HG03196 (cell line): Measurements from ENCODE around the gene PLCD4.
A peak's percentile ranks its signal among the peaks of the same experiment; 100 is the strongest.

Source experiments
- ATAC-seq: cut with Tn5 transposase; IDR thresholded peaks from one replicate; pipeline ENCODE4 v1.9.1; 2021; ENCODE audit not compliant: unreplicated experiment

The PLCD4 gene

GRCh38 chr2:218607436-218608115, at the start of gene PLCD4:
Gene PLCD4 (plus strand): TSS chr2:218607899. CDS start chr2:218615740, 7,841 bp downstream.
- no peak for ATAC-seq

DNA sequence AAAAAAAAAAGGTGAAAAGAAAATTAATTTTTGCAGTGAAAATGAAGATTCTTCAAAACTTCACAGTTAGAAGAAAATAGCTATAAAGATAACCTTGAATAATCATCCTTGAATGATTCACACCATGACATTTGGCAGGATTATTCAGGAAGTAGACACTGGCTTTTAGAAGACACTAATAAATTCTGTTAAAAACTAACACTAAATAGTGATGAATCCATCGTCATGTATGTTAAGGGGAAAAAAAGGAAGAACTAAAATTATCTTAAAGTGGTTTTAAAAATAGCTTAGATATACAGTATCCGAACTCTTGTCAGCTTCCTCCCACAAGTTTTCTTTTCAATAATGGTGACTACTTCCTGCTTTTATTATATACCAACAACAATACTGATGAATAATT, 49.8 kb upstream of the PLCD4 start:
- ATAC-seq = no peak

DNA sequence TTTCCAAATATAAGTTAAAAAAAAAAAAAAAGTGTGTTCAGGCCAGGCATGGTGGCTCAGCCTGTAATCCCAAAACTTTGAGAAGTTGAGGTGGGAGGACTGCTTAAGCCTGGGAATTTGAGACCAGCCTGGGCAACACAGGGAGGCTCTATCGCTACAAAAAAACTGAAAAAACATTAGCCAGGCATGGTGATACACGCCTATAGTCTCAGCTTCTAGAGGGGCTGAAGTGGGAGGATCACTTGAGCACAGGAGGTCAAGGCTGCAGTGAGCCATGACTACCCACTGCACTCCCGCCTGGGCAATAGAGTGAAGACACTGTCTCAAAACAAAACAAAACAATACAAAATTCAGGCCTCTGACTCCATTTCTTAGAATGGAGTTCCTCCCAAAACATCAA, 48.7 kb upstream of the PLCD4 start:
- no peak for ATAC-seq

DNA sequence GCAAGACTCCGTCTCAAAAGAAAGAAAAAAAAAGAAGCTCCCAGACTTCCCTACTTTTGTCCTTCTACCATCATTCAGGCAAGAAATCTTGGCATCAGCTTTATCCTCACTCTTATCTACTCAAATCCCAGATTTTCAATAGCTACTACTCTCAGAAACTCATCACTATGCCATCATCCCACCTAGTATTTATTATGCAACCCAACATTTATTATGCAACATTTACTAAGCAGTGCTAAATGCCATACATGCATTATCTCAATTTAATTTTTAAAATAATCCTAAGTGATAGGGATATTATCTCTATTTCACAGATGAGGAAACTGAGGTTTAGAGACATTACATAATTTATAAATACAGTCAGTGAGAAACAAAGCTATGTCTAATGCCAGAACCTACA, 43.6 kb upstream of the PLCD4 start:
- no peak for ATAC-seq

GRCh38 chr2:218566296-218566695, 41.4 kb upstream of the PLCD4 start:
- no peak for ATAC-seq

GRCh38 chr2:218567797-218568189, 39.9 kb upstream of the PLCD4 start:
- ATAC-seq = peak; percentile 36

- ATAC-seq = peak; percentile 71
These were observed 39.3 kb upstream of the PLCD4 start, which contains the start of the genes CNOT9 and USP37 for GRCh38 chr2:218568190-218569037. Gene CNOT9 (plus strand): TSS chr2:218568839. CDS start chr2:218568955, 116 bp downstream. Gene USP37 (minus strand): TSS chr2:218568351. CDS start chr2:218558653, 9,698 bp downstream.

- ATAC-seq = peak; percentile 41
These were observed 38.7 kb upstream of the PLCD4 start for GRCh38 chr2:218569038-218569431.

GRCh38 chr2:218569661-218570500, 37.8 kb upstream of the PLCD4 start:
- no peak for ATAC-seq

DNA sequence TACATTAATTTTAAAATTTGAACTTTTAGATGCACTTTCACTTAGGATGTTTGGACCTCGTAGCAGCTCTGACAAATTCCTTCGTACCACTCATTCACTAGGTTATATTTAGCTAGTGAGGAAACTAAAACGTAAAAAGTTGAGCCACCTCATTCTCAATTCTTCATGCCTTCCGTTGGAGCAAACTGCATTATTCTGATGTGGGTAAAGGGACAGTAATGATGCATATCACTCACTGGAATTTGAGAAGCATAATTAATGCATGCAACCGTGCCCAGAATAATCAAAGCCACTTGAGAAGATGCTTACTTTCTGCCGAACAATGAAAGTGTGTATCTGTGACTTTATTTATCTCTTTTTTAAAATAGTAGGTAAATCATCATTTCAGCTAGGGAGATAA, 36.8 kb upstream of the PLCD4 start:
- no peak for ATAC-seq

DNA sequence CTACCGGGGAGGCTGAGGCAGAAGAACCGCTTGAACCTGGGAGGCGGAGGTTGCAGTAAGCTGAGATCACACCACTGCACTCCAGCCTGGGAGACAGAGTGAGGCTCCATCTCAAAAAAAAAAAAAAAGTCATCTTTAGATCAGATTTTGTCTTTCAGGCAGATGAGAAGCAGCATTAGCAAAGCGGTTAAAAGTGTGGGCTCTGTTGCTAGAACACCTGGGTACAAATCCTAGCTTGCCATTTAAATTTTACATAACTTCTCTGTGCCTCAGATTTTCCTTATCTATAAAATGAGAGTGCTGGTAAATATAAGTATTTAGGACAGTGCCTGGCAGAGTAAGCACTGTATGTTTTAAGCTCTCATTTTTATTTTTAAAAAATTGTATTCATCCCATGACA, 30.8 kb upstream of the PLCD4 start:
- no peak for ATAC-seq

DNA sequence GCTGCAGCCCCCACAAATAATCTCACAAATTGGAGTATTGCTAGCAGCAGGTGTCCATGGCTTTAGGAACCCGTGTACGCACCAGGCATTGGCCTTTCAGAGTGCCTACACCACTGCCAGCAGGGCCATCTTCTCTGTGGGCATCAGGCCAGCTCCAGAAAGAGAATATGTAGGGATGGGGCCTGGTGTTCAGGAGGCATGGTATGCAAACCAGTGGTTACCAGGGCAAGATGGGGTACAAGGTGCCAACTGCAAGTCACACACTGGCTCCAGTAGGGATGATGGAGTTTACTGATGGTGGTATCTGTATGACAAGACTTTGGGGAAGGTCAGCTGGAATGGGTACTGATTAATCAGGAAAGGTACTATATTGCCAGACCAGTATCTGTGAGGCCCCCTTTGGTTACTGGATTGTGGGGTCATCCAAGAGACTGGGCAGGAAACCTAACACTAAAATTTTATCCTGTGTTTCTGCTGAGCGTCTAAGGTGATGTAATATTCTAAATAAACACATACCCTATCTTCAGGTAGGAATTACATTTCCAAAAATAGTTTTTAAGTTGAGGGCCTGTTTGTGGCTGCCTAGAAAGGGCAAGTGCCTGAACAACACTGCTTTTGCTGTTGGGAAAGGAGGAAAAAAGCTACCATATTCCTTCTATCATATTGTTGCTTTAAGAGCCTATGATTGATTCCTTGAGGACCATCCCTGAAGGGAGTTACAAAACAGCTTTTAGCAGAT, 30.0 kb upstream of the PLCD4 start:
- ATAC-seq = no peak

DNA sequence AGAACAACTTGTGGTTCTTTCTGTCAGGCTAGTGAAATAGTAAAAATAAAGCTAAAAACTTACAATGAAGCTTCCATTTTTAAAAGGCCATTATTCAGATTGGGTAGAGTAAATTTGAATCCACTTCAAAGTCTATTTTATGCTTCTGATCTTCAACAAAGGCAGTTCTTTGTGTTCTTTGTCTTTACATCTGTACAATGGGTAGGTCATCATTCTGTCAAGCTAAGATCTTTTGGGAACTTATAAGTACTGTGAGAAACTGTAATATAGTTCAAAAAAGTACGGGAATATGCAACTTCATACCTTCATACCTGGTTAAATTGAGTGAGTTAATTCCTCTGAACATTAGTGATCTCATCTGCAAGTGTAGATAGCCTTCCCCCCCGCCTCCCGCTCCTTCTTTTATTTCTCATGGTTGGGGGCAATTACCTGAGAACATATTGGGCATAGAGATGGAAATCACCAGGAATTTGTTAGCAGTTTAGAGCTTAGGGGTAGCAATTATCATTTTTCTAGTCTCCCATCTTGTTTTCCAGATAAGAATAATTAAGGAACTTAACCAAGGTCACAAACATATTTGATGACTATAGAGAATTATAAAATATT, 29.3 kb upstream of the PLCD4 start:
- ATAC-seq = no peak

- peak; percentile 84 for ATAC-seq
These were observed 25.6 kb upstream of the PLCD4 start for GRCh38 chr2:218582076-218582475.

DNA sequence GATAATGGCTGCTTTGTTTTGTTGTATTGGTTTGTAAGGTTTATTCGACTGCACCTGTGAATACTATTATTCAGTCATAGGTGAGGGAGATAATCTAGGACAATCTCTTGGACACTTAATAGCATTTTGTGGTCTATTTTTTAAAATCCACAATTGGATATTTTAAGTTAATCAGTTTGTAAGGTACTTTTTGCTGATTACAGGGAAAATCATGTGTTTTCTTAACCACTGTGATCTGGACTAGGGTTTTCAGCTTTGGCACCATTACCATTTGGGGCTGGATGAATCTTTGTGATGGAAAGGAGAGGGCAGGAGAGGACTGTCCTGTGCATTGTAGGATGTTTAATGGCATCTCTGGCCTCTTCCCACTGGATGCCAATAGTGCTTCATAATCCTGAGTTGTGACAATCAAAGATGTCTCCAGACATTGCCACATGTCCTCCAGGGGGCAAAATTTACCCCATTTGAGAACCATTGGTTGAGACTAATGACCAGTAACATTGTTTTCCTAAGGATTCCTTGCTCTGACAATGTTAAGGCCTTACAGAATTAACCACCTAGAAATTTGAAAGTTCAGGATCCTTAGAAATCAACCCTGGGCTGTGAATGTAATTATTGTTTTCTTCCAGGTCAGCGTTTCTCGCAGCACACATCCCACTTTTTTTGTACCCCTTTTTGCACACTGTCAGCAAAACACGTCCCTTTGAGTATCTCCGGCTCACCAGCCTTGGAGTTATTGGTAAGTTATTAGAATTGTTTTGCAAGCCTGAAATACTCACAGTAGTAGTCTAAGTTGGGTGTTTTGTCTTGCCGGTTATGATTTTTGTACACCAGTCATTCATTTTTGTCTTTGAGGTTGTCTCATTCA, 23.5 kb upstream of the PLCD4 start:
- ATAC-seq = no peak

DNA sequence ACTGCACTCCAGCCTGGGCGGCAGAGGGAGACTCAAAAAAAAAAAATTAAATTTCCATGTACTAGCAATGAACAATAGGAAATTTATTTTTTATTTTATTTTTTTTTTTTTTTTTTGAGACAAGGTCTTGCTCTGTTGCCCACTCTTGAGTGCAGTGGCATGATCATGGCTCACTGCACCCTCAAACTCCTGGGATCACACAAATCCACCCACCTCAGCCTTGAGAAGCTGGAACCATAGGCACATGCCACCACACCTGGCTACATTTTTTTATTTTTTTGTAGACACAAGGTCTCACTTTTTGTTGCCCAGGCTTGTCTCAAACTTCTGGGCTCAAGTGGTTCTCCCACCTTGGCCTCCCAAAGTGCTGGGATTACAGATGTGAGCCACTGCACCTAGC, 22.2 kb upstream of the PLCD4 start:
- ATAC-seq = no peak

DNA sequence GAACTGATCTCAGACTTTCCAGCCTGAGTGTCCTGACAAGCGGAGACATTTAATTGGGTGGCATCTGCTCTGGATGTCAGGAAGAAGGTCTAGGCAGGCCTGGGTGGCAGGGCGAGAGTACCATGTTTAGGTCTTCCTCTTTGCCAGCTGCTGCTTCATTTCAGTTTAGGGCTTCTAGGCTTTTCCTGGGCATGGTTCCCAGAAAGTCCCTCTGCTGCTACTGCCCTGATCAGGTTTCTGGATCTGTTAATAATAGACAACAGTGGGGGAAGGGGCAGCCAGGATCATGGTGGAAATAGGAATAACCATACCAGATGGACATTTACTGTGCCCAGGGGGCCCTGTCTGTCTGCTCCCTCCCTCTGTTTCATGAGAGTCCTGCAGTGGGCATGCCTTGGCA, 2.3 kb upstream of the PLCD4 start:
- ATAC-seq = no peak

- ATAC-seq = no peak
These were observed 8.2 kb downstream of the PLCD4 start for GRCh38 chr2:218615868-218616315.
